Forelimb muscle (tissue), 1 donor: ENCODE measurements around the gene ARFGAP1. TPM values are rescaled to one million over a fixed set of nuclear protein-coding genes. Genes with fewer than 3 reads are reported as not detected.

Source experiments
- DNase-seq: peaks from one replicate; pipeline ENCODE4 v3.0.0-alpha.2; 2013; ENCODE audit warnings: low read depth
- polyA plus RNA-seq: library from polyadenylated mRNA; unstranded; fragments of 120-200 nt; gene quantifications from one replicate; pipeline ENCODE4 v1.2.1, GENCODE V29; 2013; ENCODE audit not compliant: insufficient read length

ARFGAP1 gene
- polyA plus RNA-seq, 1 donor: 76.0 TPM

DNA sequence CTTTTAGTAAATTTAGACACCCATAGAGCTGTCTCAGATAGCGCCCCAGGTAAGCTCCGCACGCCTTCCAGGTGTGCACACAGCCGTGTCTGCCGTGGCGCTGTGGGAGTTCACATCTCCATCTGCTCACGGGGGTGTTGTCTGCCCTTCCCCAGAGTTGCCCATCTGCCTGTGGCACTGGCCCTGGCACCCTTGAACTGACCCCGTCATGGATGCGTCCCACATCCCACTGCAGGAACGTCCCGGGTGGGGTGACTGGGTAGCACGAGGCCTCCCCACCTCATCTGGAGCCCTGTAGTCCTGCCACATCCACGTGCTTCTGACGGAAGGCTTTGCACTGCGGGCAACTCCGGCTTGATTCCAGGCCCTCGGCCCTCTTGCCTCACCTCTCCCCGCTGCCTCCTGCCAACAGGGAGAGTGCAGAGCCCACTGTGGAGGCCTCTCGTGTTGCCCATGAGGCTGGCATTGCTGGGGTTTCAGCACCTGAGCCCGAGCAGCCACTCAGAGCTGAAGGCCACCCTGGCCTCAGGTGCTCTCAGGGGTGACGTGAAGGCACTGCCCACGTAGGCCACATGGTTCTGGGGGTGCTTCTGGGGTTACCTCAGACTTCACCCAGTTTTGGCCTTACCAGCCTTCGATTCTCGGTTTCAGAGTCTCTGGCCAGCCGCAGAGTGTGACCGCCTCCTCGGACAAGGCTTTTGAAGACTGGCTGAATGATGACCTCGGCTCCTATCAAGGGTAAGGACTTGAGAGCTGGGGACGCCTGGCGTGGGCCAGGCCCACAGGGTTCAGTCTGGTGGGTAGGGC lies 5.1 kb downstream of the ARFGAP1 start:
- no peak for DNase-seq

DNA sequence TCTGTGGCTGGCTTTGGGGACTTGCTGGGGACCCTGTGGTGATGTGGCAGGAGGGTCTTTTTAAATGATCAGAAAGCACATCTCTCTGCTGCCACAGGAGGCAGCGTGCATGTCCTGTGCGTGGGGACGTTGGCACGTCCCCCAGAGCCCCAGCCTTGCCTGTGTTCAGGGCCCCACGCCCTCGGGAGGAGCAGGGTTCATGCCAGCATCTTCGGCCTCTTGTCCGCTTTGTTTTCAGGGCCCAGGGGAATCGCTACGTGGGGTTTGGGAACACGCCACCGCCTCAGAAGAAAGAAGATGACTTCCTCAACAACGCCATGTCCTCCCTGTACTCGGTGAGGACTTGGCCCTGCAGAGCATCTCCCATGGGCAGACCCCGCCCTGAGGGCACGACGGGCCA lies 6.0 kb downstream of the ARFGAP1 start:
- DNase-seq: no peak

DNA sequence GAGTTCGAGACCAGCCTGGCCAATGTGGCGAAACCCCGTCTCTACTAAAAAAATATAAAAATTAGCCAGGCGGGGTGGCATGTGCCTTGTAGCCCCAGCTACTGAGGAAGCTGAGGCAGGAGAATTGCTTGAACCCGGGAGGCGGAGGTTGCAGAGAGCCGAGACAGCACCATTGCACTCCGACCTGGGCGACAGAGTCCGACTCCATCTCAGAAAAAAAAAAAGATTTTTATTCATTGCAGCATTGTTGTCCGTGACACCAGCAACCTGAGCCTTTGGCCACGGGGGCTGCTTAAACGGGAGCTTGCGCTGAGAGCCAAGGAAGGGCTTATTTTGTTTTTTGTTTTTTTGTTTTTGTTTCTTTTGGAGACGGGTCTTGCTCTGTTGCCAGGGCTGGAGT lies 7.3 kb downstream of the ARFGAP1 start:
- DNase-seq: no peak

DNA sequence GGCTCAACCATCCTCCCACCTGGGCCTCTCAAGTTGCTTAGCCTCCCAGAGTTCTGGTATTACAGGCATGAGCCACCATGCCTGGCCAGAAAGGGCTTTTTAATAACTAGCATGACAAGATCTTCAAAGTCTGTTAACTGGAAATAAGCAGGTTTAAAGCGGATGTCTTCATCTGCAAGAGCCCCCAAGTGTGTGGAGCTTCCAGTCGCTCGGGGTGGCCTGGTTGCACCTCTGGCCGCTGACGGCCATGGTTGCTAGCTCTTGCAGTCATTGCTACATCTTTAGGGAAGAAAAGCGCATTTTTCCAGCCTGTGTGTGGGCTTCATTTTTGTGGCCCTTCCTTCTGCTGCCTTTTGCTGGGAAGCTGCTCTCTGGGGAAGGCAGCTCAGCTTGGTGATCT lies 7.8 kb downstream of the ARFGAP1 start:
- no peak for DNase-seq

DNA sequence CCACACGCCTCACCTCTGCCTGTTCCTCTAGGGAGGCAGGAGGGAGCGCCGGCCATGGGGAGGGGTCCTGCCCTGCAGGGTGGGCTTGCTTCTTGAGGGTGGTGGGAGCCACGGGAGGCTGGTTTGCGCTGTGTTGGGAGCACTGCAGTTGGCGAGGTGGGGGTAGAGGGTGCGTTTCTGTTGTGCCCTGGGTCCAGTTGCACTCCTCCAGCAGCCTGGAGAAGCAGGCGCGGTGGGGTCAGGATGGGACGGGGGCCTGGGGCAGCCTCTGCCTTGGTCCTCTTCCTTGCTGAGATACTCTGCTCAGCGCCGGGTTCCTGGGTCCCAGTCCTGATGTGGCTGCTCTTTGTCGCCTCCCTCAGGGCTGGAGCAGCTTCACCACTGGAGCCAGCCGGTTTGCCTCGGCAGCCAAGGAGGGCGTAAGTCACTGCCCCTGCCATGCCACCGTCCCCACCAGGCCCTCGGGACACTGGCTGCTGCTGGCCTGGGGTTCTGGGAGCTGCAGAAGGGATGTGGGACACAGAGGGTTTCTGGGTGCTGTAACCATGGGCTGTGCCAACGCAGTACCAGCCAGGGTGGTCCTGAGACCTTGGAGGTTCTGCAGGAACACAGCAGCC lies 8.4 kb downstream of the ARFGAP1 start:
- no peak for DNase-seq

DNA sequence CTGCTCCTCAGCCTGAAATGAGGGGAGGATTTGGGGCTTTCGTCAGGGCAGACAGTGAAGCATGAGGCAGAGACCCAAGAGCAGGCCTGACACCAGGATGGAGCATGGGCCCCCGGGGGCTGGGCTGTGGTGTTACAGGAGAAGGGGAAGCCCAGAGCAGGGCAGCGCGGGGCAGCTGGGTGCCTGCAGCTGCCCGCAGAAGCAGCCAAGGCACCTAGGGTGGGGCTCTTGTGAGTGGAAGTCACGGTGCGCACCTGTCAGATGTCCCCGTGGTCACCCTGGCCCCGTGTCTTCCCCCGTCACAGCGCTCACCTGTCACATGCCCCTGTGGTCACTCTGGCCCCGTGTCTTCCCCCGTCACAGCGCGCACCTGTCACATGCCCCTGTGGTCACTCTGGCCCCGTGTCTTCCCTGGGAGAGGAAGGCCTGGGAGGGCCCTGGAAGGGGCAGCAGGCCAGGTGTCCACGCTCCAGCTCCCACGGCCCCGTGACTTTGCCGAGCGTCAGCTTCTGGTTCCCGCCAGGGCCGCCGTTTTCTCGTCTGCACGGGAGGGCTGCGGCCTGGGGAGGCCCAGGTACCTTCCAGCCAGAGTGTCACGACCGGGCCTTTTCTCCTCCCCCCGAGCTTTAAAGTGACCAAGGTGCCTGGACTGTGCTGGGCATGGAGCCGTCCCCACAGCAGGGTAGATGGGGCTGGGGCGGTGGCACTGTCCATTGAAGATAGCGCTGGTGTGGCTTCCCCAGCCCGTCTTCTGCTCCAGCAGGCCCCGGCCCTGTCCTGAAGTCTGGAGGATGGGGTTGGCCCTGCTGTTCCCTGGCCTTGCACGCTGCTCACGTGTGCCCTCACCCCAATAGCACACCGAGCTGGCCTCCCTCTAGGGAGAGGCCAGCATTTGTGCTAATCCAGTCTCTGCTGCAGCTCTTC lies 9.4 kb downstream of the ARFGAP1 start:
- no peak for DNase-seq

DNA sequence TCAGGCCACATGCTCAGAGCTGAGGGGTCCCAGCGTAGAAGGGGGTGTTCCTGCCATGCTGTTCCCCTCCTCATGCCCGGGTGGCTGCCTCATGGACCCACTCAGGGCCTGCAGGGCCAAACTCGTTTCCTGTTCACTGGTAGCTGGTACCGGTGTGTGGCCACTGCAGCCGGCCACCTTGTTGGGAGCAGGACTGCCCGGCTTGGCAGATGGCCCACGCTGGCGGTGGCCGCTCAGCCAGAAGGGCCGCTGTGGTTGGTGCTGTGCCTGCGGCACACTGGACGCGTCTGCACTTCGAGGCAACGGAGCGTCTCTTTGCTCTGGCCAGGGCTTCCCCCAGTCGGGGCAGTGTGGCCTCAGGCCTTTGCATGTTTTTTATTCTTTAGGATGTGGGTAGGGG lies 10.3 kb downstream of the ARFGAP1 start:
- DNase-seq: no peak

DNA sequence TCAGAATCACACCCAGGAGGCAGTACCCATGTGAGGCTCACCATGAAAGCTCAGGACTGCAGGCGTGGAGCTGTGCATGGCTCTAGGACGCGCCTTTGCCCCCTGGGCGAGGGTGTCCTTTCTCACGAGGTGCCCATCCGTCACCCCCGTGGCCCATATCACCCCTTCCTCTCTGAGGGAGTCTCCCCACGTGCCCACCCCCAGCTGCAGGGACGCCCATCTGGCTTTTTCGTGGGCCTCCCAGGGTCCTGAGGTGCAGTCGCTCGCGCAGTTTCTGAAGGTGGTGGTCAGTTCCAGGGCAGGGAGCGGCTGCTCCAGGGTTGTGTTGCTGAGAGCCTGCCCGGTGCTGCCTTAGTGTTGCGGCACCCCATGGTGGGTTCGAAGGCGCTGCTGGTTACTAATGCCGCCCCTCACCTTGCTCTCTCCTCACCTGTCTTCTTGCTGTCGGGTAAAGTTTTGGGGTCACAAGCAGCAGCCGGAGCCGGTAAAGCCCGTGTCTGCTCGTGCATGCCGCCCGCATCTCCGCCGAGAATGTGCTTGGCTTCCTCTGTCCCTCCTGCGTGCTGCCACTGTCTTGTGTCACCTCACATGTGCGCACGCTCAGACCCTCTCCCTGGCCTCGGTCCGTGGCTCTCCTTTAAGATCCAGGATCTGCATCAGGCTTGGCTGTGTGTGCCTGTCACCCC lies 10.9 kb downstream of the ARFGAP1 start:
- no peak for DNase-seq

DNA sequence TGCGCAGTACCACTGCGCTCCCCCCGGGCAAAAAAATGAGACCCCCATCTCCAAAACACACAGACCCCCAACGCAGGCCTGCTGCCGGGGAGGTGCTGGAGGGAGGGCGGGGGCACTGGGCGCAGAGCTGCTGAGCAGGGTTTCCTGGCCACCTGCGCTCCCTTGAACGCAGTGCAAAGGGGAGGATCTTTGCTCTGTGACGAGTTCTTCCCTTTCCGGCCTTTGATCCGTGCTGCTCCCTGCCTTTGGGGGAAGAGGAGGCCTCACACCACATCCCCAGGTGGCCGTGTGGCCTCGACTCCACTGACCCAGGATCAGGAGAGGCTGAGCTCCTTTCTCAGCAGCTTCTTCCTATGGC lies 11.4 kb downstream of the ARFGAP1 start:
- no peak for DNase-seq

DNA sequence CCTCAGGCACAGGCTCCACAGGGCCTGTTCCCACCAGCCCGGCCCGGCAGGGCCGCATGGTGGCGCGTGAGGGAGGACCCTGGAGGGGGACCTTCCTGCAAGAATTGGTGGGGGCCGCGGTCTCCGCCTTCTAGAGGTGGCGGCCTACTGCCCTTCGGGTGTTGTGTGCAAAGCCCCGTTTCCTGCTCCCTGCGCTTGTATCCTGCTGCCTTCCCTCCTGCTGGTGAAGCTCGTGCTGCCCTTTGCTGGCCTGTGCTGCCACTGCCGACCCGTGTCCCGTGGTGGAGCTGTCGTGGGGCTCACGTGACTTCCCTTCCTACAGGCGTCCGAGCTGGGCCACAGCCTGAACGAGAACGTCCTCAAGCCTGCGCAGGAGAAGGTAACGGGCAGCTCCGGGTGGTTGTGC lies 11.9 kb downstream of the ARFGAP1 start:
- DNase-seq: no peak

DNA sequence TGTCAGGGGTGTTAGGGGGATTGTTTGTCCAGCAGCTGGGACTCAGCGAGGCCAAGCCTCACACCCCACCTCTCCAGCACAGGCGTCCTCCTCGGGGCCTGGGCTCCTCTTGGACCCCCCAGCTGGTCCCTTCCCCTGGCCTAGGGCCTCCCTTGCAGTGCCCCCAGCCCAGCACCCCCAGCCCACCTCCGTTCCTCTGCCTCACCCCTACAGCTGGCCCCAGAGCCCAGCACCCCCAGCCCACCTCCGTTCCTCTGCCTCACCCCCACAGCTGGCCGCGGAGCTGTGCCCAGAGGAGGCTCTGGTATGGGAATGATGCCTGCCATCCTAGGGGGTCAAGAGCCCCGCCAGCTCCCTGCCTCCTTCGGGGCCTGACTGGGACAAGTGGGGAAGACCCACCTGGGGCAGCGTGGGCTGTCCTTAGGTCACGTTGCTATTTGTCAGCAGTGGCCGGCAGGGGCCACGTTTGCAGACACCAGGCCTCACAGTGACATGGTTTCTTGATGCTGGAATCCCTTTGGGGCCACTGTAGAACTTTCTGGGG lies 12.4 kb downstream of the ARFGAP1 start:
- DNase-seq: no peak

DNA sequence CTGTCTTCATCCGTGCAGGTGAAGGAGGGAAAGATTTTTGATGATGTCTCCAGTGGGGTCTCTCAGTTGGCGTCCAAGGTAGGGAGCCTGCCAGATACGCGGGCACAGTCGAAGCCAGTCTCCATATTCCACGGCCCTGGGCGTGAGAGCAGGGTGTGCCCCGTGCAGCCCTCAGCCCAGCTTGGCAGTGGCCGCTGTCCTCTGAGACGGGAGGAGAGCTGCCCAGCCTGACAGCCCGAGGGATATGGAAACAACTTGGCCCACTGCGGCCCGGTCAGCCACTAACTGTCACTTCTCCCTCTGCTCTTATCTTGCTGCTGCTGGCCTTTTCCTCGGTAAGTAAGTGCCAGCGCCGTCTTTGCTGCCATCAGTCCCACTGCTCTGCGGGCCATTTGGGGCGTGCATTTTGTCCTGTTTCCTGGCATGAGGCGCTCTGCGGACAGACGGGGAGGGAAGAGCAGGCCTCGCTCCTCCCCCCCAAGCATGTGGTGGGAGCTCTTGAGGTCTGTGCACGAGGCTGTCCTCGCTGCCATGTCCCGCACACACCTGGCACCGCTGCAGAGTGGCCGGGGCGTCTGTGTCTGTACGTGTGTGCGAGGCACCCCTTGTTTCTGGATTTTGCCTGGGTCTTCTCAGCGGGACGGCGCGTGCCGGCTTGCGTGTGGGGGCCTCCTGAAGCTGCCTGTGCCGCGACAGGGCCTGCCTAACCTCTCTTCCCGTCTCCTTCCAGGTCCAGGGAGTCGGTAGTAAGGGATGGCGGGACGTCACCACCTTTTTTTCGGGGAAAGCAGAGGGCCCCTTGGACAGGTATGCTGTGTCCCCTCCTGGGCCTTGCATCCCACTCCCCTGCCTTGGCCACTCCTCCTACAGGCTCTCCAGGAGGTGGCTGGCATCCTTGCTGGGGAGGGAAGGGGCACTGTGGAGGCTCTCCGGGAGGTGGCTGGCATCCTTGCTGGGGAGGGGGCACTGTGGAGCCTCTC lies 13.3 kb downstream of the ARFGAP1 start:
- no peak for DNase-seq

DNA sequence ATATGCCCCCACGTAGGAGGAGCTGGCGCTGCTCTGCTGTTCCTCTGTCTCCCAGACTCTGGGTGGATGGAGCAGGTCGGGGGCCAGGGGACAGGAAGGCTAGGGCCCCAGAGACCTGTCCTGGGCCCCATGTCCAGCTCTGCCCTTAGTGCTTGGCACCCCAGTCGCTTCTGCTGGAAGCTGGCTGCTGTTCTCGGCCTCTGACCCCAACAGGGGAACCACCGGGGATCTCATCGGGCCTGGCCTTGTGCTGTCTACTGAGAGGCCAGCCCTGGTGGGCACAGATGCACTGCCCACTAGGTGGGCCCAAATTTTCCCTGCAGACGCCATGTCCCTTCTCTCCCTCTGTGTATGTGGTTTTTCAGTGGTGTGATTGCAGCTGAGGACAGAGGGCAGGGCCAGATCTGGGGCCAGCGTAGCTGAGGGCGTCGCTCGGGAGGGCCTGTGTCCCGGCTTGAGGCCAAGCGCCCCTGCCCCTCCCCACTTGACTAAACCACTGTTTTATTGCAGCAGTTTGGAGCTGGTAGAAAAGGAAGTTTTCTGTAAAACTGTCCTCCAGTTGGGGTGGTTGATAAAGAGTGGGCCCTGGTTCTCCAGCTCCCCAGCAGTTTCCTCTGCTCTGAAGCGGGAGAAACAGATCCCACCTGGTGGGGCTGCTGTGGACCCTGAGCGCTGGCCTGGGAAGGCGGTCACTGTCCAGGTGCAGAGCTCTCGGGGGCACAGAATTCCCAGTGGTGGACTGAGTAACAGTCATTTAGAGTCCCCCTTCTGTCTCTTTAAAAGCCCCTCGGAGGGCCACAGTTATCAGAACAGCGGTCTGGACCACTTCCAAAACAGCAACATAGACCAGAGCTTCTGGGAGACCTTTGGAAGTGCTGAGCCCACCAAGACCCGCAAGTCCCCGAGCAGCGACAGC lies 14.4 kb downstream of the ARFGAP1 start:
- DNase-seq: no peak

DNA sequence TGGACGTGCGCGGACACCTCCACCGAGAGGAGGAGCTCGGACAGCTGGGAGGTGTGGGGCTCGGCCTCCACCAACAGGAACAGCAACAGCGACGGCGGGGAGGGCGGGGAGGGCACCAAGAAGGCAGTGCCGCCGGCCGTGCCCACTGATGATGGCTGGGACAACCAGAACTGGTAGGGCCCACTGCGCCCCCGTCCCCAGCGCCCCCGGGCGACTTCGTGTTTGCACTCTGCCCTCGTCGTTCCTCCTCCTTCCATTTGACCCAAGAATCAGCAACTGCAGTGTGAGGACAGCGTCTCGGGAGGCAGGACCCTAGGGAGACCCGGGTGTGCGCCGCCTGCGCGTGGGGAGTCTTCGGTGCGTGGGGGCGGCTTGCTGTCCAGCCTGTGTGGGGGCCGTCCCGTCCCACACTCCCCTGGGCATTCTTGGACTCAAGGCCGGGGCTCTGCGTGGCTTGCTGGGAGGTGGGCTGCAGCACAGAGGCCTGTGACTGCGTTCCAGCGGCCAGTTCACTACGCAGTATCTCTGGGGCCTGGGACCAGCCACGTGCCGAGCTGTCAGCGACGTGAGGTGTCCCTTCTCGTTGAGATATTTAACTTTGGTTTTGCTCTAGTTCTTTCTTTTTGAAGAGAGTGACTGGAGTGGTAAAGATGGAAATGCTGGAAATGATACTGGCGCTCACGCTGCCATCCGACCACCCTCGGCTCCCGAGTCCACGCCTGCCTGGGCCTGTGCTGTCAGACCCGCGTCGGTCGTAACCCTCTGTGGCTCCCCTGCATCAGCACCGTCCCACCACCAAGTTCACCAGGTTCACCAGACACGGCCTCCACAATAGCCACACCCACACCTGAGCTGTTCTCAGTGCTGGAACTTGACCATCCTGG lies 15.3 kb downstream of the ARFGAP1 start:
- DNase-seq: no peak

DNA sequence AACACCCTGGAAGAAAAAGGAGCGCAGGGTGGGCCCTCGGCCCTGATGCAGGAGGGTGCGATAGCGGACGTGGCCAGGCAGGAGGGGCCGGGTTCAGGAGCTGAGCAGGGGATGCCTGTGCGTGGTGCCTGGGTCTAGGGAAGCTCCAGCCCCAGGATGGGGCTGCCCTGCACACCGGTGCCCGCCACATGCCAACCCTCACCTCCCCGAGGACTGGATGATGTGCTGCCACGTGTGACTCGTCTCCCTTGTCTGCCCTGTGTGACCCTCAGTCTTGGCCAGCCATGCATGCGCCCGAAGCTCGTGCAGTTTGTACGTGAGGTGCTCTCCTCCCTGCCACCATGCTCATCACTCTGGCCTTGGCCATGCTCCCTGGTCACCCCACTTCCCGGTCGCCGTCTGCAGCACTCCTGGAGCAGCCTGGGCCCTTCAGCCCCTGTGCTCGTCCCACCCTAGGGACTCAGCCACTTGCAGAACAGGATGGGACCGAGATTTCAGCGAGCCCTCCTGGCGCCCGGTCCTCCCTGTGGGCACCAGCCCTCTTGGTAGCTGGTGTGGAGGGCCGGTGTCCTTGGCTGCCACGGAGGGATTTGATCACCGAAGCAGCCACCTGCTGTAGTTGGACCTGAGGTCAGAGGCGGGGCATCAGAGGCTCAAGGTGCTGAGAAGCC lies 16.1 kb downstream of the ARFGAP1 start:
- DNase-seq: no peak

DNA sequence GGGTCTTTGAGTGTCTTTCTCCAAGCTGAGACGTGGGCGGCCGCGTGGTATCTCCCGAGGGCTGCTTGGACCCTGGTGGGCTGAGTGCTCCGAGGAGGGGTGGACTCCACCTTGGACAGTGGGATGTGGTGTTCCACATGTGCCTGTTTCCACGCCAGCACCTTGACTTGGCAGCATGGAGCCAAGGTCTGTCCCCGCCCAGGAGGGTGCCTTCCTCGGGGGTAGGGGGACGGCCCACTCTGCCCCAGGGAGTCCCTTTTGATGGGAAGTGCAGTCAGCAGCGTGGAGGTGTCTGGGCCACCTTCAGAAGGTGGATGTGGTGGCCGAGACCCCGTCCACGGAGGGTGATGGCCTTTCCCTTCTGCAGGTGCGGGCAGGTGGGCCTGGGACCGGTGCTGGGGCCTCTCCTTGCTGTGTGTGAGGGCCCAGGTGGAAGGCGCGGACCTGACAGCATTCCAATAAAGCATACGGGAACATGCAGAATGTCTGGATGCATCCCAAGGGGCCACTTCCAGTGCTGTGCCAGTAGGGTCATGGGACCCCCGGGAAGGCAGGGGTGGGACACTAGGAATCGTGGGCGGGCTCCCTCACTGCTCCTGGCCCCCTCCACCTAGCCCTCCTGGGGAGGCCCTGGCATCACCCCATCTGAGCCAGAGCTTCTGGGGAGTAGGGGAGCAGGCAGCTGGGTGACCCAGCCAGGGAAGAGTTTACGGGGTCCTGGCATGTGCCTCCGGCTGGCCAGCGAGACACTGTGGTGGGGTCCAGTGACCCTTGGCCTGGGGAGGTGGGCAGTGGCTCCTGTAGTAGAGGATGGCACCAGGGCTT lies 16.9 kb downstream of the ARFGAP1 start:
- DNase-seq: no peak

DNA sequence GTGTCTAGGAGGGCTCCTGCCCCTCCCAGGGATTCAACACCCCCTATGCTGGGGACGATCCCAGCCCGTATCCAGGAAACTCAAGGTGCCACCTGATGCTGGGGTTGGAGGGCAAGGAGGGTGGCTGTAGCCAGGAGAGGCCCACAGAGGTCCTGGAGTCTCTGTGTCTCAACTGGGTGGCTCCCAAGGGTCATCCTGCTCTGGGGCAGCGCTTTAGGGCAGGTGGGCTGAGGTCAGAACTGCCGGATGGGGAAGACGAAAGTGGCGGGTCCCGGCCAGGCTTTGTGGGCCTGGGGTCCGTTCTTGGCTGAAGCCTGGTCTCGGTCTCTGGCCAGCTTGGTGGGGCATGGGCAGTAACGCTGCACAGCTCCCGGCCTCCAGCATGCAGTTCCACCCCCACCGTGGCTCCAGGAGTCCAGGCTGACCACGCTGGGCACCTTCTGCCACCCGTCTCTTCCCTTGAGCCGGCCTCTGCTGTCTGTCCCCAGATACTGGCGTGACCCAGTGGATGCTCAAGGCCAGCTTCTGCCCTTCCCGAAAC lies 17.6 kb downstream of the ARFGAP1 start:
- no peak for DNase-seq
